ENCODE results near the gene FOS. TPM values are rescaled to one million over a fixed set of nuclear protein-coding genes. Genes with fewer than 3 reads are reported as not detected.

Gene FOS
- total and polyA plus RNA-seq, 2 of the 4 experiments (the other 2 are of a cell fraction) = 53.6 to 171 TPM

- Histone ChIP-seq H3K14ac (replicated peaks; ENCODE audit: low read depth, low read length) (no peak overlapping the region), H4K91ac (ENCODE audit: insufficient read depth, low read depth, low read length) (no peak overlapping the region), H2BK15ac (ENCODE audit: low read depth, low read length) (no peak overlapping the region), H3K56ac (ENCODE audit: extremely low read depth, insufficient read depth, low read length) (no peak overlapping the region), H3K18ac (ENCODE audit: low read depth, low read length) (no peak overlapping the region), H3K27me3 (ENCODE audit: control insufficient read depth, insufficient read depth, low read length) (peaks cover 3% of the 10 kb centered on the region), H2AFZ (replicated peaks; ENCODE audit: low read length, poor library complexity) (no peak overlapping the region), H3K23ac (ENCODE audit: low read depth, low read length) (no peak overlapping the region), H3K79me1 (ENCODE audit: low read depth in 1 of 2, low read length in 2 of 2) (no peaks in the 10 kb centered on the region), H3K4me1 (ENCODE audit: control insufficient read depth, insufficient read depth, low read length) (peaks cover 10% of the 10 kb centered on the region), H3K4ac (ENCODE audit: low read depth, low read length) (no peak overlapping the region), H2AK9ac (replicated peaks; ENCODE audit: low read depth, low read length, poor library complexity) (no peak overlapping the region), H2BK120ac (ENCODE audit: low read depth, low read length) (no peak overlapping the region), H3K4me3 (ENCODE audit: insufficient read depth, low read depth, low read length) (no peak overlapping the region), H3K9me3 (ENCODE audit: control insufficient read depth, insufficient read depth, low read length) (no peaks in the 10 kb centered on the region), H3K4me2 (ENCODE audit: low read depth, low read length) (no peak overlapping the region), H2BK5ac (ENCODE audit: low read depth, low read length, poor library complexity, severe bottlenecking) (no peak overlapping the region), H3K9me1 (ENCODE audit: insufficient read depth, low read length) (no peaks in the 10 kb centered on the region; the same call in 1 of the 2 replicates), H3K9ac (ENCODE audit: low read depth, low read length) (no peak overlapping the region), H4K8ac (ENCODE audit: low read depth in 2 of 2, low read length in 2 of 2) (no peak overlapping the region), H3K27ac (ENCODE audit: insufficient read depth, low read length) (no peak overlapping the region), H2BK20ac (ENCODE audit: low read depth, low read length) (no peak overlapping the region), H3K36me3 (ENCODE audit: control insufficient read depth, insufficient read depth, low read length) (no peaks in the 10 kb centered on the region), H4K5ac (ENCODE audit: low read depth, low read length) (no peak overlapping the region), H2AK5ac (ENCODE audit: low read depth, low read length) (no peak overlapping the region), H4K20me1 (ENCODE audit: insufficient read depth, low read length) (no peaks in the 10 kb centered on the region)
- dilution Hi-C loops (cut with HindIII; ENCODE audit: low sequenced_read_pairs, unreplicated experiment) = loop anchor here (25.0 kb wide), 1 partner anchor 175 kb away; the partner anchor contains the start of gene NEK9
- BruUV-seq (replicated peaks) = no TSS peak
- CTCF ChIA-PET = no interaction called here
- DNase-seq (no peak), ATAC-seq (ENCODE audit: low read depth) (no peak)
- WGBS, 2 experiments (ENCODE audit: extremely low coverage in 2 of 2, insufficient read length in 1 of 2) = no CpG with 5 or more reads among the region's 4 CpGs
- TF ChIP-seq CTCF (conservative IDR thresholded peaks at IDR 0.05; ENCODE audit: low read depth, low read length) (no peak), MAFK (IDR thresholded peaks at IDR 0.05; ENCODE audit: low read depth, low read length) (no peak), ELK1 (IDR thresholded peaks at IDR 0.05; ENCODE audit: borderline replicate concordance, low read depth, low read length) (no peak), SMC3 (IDR thresholded peaks at IDR 0.05; ENCODE audit: low read depth, low read length) (no peak), FOS (IDR thresholded peaks at IDR 0.05; ENCODE audit: low read depth, low read length) (no peak), RFX5 (IDR thresholded peaks at IDR 0.05; ENCODE audit: low read depth, low read length) (no peak), CHD1 (IDR thresholded peaks at IDR 0.05; ENCODE audit: low read depth, low read length) (no peak), POLR2A (IDR thresholded peaks at IDR 0.05; ENCODE audit: low read depth, low read length) (no peak), NFE2L2 (IDR thresholded peaks at IDR 0.05; ENCODE audit: low read depth, low read length) (no peak), BHLHE40 (IDR thresholded peaks at IDR 0.05; ENCODE audit: low read depth, low read length) (no peak), RAD21 (IDR thresholded peaks at IDR 0.05; ENCODE audit: low read length) (no peak), MXI1 (IDR thresholded peaks at IDR 0.05; ENCODE audit: borderline replicate concordance, low read depth, low read length) (no peak), CEBPB (IDR thresholded peaks at IDR 0.05; ENCODE audit: low read depth, low read length) (no peak), RCOR1 (IDR thresholded peaks at IDR 0.05; ENCODE audit: insufficient replicate concordance, low read length) (no peak), MAZ (IDR thresholded peaks at IDR 0.05; ENCODE audit: borderline replicate concordance, low read depth, low read length) (no peak)
- TF ChIP-seq, protein P1, sequence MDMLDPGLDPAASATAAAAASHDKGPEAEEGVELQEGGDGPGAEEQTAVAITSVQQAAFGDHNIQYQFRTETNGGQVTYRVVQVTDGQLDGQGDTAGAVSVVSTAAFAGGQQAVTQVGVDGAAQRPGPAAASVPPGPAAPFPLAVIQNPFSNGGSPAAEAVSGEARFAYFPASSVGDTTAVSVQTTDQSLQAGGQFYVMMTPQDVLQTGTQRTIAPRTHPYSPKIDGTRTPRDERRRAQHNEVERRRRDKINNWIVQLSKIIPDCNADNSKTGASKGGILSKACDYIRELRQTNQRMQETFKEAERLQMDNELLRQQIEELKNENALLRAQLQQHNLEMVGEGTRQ (IDR thresholded peaks at IDR 0.05; ENCODE audit: low read depth, low read length) = no peak
- in situ Hi-C loops (cut with MboI; ENCODE audit: low sequenced_read_pairs) = no loop called here
- intact Hi-C loops (cut with micrococcal nuclease) = no loop called here
- POLR2A ChIA-PET (ENCODE audit: unreplicated experiment) = no interaction called here
Measured at GRCh38 chr14:75312341-75312740, 33.7 kb downstream of the FOS start.

All from IMR-90 (cell line).